Activated naive CD4-positive, alpha-beta T cell (primary cell): ENCODE results near the gene JAZF1.

Experiments used
- DNase-seq, 4 experiments: peaks; one replicate each; lab custom pipeline; 2025; lab: John Stamatoyannopoulos, UW

JAZF1 gene

GRCh38 chr7:28106321-28106829 is 74.2 kb downstream of the JAZF1 start:
- no peak for DNase-seq

GRCh38 chr7:28105234-28105633 is 75.4 kb downstream of the JAZF1 start:
- no peak for DNase-seq

GRCh38 chr7:28104811-28105210 is 75.8 kb downstream of the JAZF1 start:
- DNase-seq: no peak

DNA sequence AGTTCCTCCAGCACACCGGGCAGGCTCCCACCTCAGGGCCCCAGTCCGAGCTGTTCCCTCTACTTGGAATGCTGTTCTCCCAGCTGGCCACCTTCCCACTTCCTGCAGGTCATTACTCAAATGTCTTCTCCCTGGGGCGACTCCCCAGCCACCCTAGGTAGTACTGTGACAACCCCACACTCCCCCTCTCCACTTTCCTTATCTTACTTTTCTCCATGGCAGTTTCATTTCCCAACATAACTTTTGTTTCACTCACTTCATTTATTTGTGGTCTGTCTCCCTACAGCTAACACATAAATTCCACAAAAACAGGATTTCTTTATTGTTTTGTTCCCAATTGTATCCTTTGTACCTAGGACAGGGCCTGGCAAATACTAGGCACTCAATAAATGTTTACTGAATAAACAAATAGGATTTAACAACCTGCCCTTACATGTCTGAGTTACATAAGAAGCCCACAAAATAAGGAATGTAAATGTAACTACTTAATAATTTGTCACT is 76.5 kb downstream of the JAZF1 start:
- DNase-seq: no peak

DNA sequence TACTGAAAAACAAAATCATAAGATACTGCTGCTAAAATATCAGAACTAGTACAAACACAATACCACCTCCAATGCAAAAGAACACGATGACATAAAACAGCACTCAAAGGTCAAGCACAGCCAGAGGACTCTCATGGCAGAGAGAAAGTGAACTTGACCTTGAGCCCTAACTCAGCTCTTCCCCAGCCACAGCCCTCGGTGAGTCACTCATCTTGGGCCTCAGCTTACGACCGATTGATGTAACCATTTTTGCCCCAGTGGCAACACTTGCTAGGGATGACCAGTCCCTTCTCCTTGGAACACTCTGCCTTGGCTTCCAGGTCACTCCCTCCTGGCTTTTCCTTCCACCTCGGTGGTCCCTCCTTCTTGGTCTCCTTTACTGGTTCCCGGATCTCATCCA is 77.8 kb downstream of the JAZF1 start:
- DNase-seq: no peak

DNA sequence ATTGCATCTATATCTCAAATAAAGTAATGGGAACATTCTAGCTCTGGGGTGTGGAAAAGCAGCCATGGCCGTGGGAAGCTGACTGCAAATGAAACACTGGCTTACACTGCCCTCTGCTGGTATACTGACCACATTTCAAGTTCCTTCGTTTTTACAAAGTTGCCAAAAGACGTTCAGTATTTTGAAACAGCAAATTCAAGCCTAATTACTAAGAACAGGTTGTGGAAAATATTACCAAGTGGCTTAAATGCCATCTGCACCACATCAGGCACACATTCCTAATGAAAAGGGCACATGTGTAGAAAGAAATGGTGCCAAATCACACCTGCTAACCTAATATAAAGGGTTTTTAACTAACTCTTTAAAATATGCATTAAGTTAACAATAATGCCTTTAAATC is 83.9 kb downstream of the JAZF1 start:
- DNase-seq: peak in 1 of 4 experiments; percentile 4

- DNase-seq: no peak
These were observed 85.4 kb downstream of the JAZF1 start for GRCh38 chr7:28095231-28095630.

GRCh38 chr7:28093623-28094232 is 86.9 kb downstream of the JAZF1 start:
- peak in 3 of 4 experiments; percentile 2 to 11 (median 8) for DNase-seq

GRCh38 chr7:28091190-28091589 is 89.4 kb downstream of the JAZF1 start:
- no peak for DNase-seq

DNA sequence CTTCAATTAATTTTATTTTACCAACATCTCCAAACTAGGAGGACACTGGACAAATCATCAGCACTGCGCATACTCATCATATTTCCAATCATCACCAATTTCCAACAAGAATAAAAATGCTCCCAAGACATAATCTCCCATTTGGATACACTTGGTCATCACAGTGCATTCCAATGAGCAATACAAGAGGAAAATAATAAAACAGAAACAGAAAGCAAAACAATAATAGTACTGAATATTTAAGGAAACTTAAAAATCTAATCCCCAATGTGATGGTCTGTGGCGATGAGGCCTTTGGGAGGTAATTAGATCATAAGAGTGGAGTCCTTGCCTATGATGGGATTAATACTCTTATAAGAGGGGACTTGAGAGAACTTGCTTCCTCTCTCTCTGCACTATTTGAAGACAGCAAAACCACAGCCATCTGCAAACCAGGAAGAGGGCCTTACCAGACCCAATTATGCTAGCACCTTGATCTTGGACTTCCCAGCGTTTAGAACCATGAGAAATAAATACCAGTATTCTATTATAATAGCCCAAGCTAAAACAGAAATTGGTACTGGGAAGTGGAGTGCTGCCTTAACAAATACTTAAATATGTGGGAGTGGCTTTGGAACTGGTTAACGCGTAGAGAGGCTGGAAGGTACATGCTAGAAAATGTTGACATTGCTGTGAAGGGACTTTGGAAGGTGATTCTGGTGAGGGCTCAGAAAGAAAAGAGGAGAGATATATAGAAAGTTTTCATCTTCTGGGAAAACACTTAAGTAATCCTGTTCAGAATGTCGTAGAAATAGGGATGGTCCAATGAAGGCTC is 91.5 kb downstream of the JAZF1 start:
- no peak for DNase-seq

GRCh38 chr7:28088032-28088431 is 92.6 kb downstream of the JAZF1 start:
- no peak for DNase-seq

- no peak for DNase-seq
These were observed 94.4 kb downstream of the JAZF1 start for GRCh38 chr7:28086198-28086597.

GRCh38 chr7:28083998-28084985 is 96.3 kb downstream of the JAZF1 start:
- DNase-seq: no peak

DNA sequence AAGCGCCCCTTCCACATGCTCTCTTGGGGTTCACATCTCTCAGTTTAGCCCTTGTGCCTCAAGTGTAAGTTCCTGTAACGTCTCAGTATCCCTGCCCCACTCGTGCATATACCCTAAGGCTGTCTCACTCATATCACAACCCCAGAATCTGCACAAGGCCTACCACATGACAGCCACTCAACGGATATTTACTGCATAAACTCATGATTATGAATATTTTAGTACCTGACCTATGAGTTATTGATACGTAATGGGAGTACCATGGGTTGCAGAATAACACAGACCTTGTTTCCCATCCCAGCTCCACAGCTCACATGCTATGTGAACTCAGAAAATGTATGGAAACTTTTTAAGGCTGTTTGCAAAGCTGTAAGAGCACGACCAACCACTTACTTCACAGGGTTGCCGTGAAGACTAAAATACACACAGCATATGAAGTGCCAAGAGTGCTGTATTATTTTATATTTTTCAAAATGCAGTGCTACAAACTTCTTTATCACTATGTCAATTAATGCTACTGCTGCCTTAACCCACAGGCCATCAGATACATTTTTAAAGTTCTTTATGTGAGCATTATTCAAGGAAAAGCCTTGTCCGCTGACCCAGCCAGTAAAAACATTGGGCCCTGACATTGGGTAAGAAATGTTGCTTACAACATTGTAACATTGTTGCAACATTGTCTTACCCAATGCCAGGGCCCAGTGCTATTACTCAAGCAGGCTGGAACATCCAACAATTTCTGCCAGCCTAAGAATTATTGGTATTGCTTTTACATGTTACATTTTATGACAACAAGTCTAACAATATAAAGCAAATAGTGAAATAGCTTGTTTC is 97.2 kb downstream of the JAZF1 start:
- no peak for DNase-seq

DNA sequence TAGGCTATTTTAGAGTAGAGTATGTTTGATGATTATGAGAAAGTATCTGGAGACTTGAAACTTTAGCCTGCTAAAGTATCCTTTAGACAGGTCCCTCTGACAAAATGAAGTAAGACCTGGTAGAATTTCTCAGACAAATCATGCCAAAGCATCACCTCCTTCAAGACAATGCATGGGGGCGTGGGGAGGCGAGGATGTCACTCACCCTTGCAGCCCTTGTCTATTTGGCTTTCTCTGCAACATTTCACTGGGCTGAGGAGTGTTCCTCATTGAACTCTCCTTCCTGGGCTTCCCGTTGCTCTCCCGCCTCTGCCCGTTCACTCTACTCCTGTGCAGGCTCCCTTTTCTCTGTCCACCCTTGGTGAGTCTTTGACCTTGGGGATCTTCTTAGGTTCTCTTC is 98.5 kb downstream of the JAZF1 start:
- DNase-seq: no peak

DNA sequence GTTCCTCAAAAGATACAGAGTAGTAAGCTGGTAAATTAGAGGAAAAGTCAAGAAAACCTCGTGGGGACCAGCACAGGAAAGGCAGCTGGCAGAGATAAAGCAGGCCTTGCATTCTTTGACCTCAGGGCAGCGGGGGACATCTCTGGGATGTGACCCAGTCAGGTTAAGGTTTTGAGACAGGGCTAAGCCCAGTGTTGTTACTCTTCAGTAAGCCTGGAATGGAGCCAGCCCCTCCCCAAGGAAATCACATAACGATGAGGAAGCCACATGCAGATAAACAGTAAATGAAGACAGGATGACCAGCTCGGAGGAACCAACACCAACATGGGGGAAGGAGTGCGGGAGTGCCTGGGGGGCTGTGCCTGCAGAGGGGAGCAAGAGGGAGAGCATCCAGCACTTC is 99.6 kb downstream of the JAZF1 start:
- no peak for DNase-seq

DNA sequence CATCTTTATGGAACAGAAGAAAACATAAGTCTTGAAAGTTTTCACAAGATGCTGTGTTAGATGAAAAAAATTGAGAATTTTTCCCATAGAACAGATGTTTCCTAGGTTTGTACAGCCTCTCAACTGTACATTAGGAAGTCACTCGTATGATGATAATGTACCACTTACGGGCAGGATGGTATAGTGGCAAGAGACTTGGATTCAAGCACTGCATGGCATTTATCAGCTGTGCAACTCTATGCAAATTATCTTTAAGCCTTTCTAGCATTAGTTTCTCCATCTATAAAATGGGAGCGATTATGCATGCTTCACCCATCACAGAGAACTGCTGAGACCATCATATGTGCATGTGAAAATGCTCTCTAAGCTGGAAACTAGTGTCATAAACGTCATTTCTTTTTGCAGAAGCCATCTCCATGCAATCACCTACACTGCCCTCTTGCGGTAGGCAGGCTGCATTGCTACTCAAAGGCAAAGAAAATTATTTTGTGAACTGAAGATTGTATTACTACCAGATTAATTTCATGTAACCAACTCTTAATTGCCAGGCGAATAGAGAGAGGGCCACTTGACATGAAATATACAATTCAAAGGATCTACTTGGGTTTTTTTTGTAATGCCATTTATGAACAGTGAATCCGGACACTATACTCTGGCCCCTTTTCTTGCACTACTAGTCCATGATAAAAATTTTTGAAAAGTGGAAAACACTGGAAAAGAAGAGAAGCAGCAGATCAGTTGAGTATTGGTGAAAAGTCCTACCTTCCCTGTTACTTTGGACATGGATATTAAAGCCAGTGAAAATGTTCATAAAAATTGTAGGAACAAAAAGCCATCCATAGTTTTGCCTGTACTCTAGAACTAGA is 102.3 kb downstream of the JAZF1 start:
- peak in 1 of 4 experiments; percentile 17 for DNase-seq

DNA sequence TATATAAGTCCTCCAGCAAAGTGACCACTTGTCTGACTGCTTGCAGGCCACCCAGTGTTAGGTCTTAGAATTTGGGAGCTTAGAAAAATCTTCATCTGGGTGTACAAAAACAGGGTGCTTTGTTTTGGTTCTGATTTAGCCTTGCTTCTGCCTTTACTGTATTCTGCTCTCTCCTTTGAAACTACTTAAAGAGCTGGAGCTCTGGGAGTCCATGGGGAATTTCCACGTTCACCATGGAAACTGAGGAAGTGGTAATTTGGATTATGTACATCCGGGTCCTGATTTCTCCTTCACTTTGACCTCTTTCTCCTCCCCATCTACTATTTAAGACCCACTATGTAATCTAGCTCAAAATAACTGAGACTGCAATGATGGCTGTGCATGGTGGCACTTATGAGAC is 103.0 kb downstream of the JAZF1 start:
- DNase-seq: no peak

GRCh38 chr7:28076423-28077200 is 104.0 kb downstream of the JAZF1 start:
- no peak for DNase-seq
